ENCODE results near the gene OPTN. TPM values are rescaled to one million over a fixed set of nuclear protein-coding genes. Genes with fewer than 3 reads are reported as not detected.
"Not testable (repeated sequence)": the region's sequence is repeated elsewhere in the genome, so short reads cannot be mapped to it uniquely, and the experiment has no call there.

The OPTN gene
- 6.8 TPM for polyA plus RNA-seq (2013, experiment 1 of 2)
- polyA plus RNA-seq (2013, experiment 2 of 2), result 9.7 TPM

DNA sequence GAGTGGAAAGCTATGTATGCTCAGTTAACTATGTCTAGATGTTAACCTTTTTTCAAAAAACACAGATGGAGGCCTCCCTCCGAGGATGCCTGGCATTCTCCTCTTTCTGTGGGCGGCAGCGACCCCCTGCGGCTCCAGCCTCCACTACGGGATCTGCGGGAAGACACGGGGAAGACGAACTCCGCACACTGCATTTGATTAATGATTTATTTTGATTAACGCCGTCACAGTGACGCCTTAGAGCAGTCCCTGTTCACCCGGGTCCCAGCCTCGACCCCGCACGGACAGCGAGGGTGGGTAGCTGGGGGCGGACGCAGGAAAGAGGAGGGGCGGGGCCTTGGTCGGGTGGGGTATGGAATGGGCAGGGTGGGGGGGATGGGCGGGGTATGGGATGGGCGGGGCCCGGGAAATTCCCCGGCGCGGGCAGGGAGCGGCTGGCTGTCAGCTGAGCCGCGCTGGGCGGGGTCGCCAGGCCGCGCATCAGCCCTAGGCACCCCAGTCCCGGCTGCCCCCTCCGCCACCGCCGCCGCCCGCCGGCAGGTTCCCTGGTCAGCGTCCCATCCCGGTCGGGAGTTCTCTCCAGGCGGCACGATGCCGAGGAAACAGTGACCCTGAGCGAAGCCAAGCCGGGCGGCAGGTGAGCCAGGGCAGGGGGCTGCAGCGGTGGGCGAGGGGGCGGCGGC, at the start of gene OPTN:
TSS of gene OPTN (plus strand) at position 498 of the 683 bp plus-strand sequence. CDS start 8,960 bp downstream, outside the sequence.
- Histone ChIP-seq H3K4me1 (ENCODE audit: insufficient read depth, low read length) (no peaks in the 10 kb centered on the region), H3K9ac (ENCODE audit: low read depth, low read length) (peak within 1 kb of the TSS; percentile 60), H3K9me3 (ENCODE audit: insufficient read depth, low read depth, low read length) (no peaks in the 10 kb centered on the region), H3K36me3 (ENCODE audit: insufficient read depth, low read length) (no peaks in the 10 kb centered on the region), H3K27ac (ENCODE audit: low read depth, low read length) (peak within 1 kb of the TSS; percentile 68; the same call in 1 of the 2 replicates), H3K4me3 (ENCODE audit: low read length) (peak within 1 kb of the TSS; percentile 87), H3K27me3 (ENCODE audit: insufficient read depth, low read length) (peaks cover 9% of the 10 kb centered on the region)
- under 1% methylated on average over 54 of the region's 54 CpGs for WGBS

DNA sequence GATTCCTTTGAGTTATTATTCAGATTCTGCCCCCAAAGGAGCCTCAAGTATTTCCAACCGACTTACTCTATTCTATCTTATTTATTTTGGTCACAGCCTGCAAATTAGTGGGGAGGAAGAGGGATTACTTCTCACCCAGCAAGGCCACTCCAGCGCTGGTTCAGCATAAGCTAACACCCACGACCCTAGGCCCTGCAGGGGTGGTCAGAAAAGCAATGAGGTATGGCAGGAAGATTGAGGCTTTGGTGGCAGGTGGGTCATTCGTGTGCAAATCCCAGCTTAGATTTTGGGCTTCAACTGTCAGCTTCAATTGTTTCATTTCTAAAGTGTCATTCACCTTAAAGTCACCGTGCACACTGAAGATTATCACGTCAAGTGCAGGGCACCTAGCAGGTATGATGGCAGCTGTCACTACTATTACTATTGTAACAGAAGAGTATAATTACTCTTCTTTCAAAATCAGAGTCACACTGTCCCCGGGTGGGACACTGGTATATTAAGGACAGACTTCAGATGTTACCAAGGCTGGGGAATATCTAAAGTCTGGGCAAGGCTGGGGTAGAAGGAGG, 48.8 kb upstream of the OPTN start:
- 48% methylated on average over 6 of the region's 7 CpGs for WGBS
- H3K9ac ChIP-seq (ENCODE audit: low read depth, low read length), result no peak overlapping the region

DNA sequence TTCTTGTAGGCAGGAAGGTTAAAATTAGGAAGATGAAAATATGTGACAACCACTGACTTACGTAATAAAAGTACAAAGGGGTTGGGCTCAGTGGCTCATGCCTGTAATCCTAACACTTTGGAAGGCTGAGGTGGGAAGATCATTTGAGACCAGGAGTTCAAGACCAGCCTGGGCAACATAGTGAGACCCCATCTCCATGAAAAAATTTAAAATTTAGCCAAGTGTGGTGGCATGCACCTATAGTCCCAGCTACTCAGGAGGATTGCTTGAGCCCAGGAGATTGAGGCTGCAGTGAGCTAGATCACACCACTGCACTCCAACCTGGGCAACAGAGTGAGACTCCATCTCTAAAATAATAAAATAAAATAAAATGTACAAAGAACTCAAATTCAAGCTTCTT, 46.8 kb upstream of the OPTN start:
- not testable (repeated sequence) for H3K9ac ChIP-seq (ENCODE audit: low read depth, low read length); H3K4me1 ChIP-seq (ENCODE audit: insufficient read depth, low read length); H3K4me3 ChIP-seq (ENCODE audit: low read length); H3K36me3 ChIP-seq (ENCODE audit: insufficient read depth, low read length); H3K9me3 ChIP-seq (ENCODE audit: insufficient read depth, low read depth, low read length); H3K27ac ChIP-seq (ENCODE audit: low read depth, low read length); H3K27me3 ChIP-seq (ENCODE audit: insufficient read depth, low read length)
- WGBS, result 96% methylated on average over 1 of the region's 1 CpG

More for the DNA sequence above, 48.8 kb upstream of the OPTN start:
- Histone ChIP-seq H3K27ac (ENCODE audit: low read depth, low read length) (no peak overlapping the region), H3K4me1 (ENCODE audit: insufficient read depth, low read length) (peaks cover 19% of the 10 kb centered on the region), H3K27me3 (ENCODE audit: insufficient read depth, low read length) (no peaks in the 10 kb centered on the region), H3K9me3 (ENCODE audit: insufficient read depth, low read depth, low read length) (no peaks in the 10 kb centered on the region), H3K4me3 (ENCODE audit: low read length) (no peak overlapping the region), H3K36me3 (ENCODE audit: insufficient read depth, low read length) (no peaks in the 10 kb centered on the region)

DNA sequence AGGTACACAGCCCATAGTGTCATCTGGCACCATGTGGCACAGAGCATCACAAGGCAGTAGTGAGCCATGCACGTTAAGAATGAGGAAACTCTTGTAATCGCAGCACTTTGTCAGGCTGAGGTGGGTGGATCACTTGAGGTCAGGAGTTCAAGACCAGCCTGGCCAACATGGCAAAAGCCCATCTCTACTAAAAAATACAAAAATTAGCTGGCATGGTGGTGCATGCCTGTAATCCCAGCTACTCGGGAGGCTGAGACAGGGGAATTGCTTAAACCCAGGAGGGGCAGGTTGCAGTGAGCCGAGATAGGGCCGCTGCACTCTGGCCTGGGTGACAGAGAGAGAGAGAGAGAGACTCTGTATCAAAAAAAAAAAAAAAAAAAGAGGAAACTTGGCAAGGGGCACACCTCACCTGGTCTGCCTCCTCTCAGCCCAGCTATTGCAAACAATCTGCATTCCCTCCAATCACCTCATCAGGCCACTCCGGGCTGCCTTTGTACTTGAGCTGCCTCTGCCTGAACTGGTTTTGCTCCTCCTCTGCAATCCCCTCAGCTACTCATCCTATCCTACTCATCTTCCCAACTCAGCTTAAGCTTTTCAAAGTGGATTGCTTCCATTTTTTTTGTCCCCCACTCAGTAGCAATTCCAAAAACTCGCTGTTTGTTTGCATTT, 46.0 kb upstream of the OPTN start:
- Histone ChIP-seq H3K9me3 (ENCODE audit: insufficient read depth, low read depth, low read length) (no peaks in the 10 kb centered on the region), H3K36me3 (ENCODE audit: insufficient read depth, low read length) (no peaks in the 10 kb centered on the region), H3K9ac (ENCODE audit: low read depth, low read length) (no peak overlapping the region), H3K27me3 (ENCODE audit: insufficient read depth, low read length) (no peaks in the 10 kb centered on the region), H3K4me3 (ENCODE audit: low read length) (no peak overlapping the region), H3K4me1 (ENCODE audit: insufficient read depth, low read length) (peaks cover 6% of the 10 kb centered on the region; the same call in 1 of the 2 replicates), H3K27ac (ENCODE audit: low read depth, low read length) (no peak overlapping the region)
- 84% methylated on average over 6 of the region's 7 CpGs for WGBS

GRCh38 chr10:13054844-13055243, 45.1 kb upstream of the OPTN start:
- Histone ChIP-seq H3K9me3 (ENCODE audit: insufficient read depth, low read depth, low read length) (no peaks in the 10 kb centered on the region), H3K9ac (ENCODE audit: low read depth, low read length) (no peak overlapping the region), H3K27me3 (ENCODE audit: insufficient read depth, low read length) (no peaks in the 10 kb centered on the region), H3K36me3 (ENCODE audit: insufficient read depth, low read length) (no peaks in the 10 kb centered on the region), H3K4me1 (ENCODE audit: insufficient read depth, low read length) (peaks cover 3% of the 10 kb centered on the region; the same call in 1 of the 2 replicates), H3K4me3 (ENCODE audit: low read length) (no peak overlapping the region), H3K27ac (ENCODE audit: low read depth, low read length) (no peak overlapping the region)
- 85% methylated on average over 4 of the region's 4 CpGs for WGBS

GRCh38 chr10:13056456-13057077, 43.4 kb upstream of the OPTN start:
- no peaks in the 10 kb centered on the region for H3K36me3 ChIP-seq (ENCODE audit: insufficient read depth, low read length)
- H3K27me3 ChIP-seq (ENCODE audit: insufficient read depth, low read length), result no peaks in the 10 kb centered on the region
- H3K9me3 ChIP-seq (ENCODE audit: insufficient read depth, low read depth, low read length), result no peaks in the 10 kb centered on the region
- no peak overlapping the region for H3K27ac ChIP-seq (ENCODE audit: low read depth, low read length)
- WGBS, result 85% methylated on average over 7 of the region's 7 CpGs
- H3K4me1 ChIP-seq (ENCODE audit: insufficient read depth, low read length), result no peaks in the 10 kb centered on the region
- H3K4me3 ChIP-seq (ENCODE audit: low read length), result no peak overlapping the region
- H3K9ac ChIP-seq (ENCODE audit: low read depth, low read length), result no peak overlapping the region

- Histone ChIP-seq H3K27me3 (ENCODE audit: insufficient read depth, low read length) (no peaks in the 10 kb centered on the region), H3K27ac (ENCODE audit: low read depth, low read length) (no peak overlapping the region), H3K4me1 (ENCODE audit: insufficient read depth, low read length) (peaks cover 7% of the 10 kb centered on the region; the same call in 1 of the 2 replicates), H3K9me3 (ENCODE audit: insufficient read depth, low read depth, low read length) (no peaks in the 10 kb centered on the region), H3K36me3 (ENCODE audit: insufficient read depth, low read length) (no peaks in the 10 kb centered on the region), H3K4me3 (ENCODE audit: low read length) (no peak overlapping the region), H3K9ac (ENCODE audit: low read depth, low read length) (no peak overlapping the region)
- WGBS, result 98% methylated on average over 5 of the region's 5 CpGs
Measured at GRCh38 chr10:13062803-13063202, 37.2 kb upstream of the OPTN start.

DNA sequence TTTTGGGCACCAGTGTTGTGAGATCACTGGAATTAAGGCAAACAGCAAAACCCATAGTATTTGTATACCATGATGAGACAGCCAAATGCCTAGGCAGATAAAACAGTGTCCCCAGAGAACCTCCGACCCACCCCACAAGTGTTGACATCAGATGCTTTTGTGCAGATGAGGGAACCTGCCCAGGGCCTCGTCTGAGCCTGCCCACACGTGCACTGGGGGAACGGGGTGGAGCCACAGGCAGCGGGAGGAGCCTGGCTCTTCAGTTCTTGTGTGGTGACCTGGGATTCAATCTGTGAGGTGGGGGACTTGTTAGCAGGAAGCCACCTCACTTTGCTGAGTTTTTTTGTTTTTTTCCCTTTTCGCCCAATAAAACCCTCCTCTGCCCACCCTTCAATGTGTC, 33.4 kb upstream of the OPTN start:
- H3K27ac ChIP-seq (ENCODE audit: low read depth, low read length), result no peak overlapping the region
- H3K4me3 ChIP-seq (ENCODE audit: low read length), result no peak overlapping the region
- H3K4me1 ChIP-seq (ENCODE audit: insufficient read depth, low read length), result peaks cover 7% of the 10 kb centered on the region; the same call in 1 of the 2 replicates
- WGBS, result 82% methylated on average over 6 of the region's 6 CpGs
- no peak overlapping the region for H3K9ac ChIP-seq (ENCODE audit: low read depth, low read length)
- H3K9me3 ChIP-seq (ENCODE audit: insufficient read depth, low read depth, low read length), result peaks cover 3% of the 10 kb centered on the region; the same call in 1 of the 2 replicates
- no peaks in the 10 kb centered on the region for H3K36me3 ChIP-seq (ENCODE audit: insufficient read depth, low read length)
- no peaks in the 10 kb centered on the region for H3K27me3 ChIP-seq (ENCODE audit: insufficient read depth, low read length)

DNA sequence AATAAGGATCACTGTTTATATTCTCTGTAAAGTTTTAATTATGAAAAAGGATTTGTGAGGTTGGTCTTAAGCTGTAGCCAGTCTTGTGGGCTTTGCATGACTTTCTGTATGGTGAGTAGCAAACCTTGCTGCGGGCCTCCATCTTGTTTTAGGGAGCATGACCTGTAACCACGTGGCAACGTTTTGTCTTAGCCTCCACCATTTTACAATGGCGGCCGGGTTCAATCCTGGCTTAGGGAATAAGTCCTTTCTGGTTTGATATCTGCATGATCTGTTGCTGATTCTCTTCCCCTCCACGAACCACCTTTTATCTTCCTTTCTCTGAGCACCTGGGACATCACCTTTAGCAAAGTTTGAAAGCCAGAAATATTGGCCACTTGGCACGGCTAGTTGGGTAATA, 32.5 kb upstream of the OPTN start:
- Histone ChIP-seq H3K4me3 (ENCODE audit: low read length) (no peak overlapping the region), H3K36me3 (ENCODE audit: insufficient read depth, low read length) (no peaks in the 10 kb centered on the region), H3K27ac (ENCODE audit: low read depth, low read length) (no peak overlapping the region), H3K9ac (ENCODE audit: low read depth, low read length) (no peak overlapping the region), H3K9me3 (ENCODE audit: insufficient read depth, low read depth, low read length) (peaks cover 7% of the 10 kb centered on the region), H3K4me1 (ENCODE audit: insufficient read depth, low read length) (peaks cover 7% of the 10 kb centered on the region; the same call in 1 of the 2 replicates), H3K27me3 (ENCODE audit: insufficient read depth, low read length) (no peaks in the 10 kb centered on the region)
- WGBS, result 89% methylated on average over 7 of the region's 7 CpGs

GRCh38 chr10:13068071-13068470, 31.9 kb upstream of the OPTN start:
- H3K36me3 ChIP-seq (ENCODE audit: insufficient read depth, low read length), result no peaks in the 10 kb centered on the region
- no peak overlapping the region for H3K4me3 ChIP-seq (ENCODE audit: low read length)
- WGBS, result 76% methylated on average over 5 of the region's 5 CpGs
- H3K9ac ChIP-seq (ENCODE audit: low read depth, low read length), result no peak overlapping the region
- peaks cover 7% of the 10 kb centered on the region; the same call in 1 of the 2 replicates for H3K4me1 ChIP-seq (ENCODE audit: insufficient read depth, low read length)
- no peaks in the 10 kb centered on the region for H3K27me3 ChIP-seq (ENCODE audit: insufficient read depth, low read length)
- no peak overlapping the region for H3K27ac ChIP-seq (ENCODE audit: low read depth, low read length)
- peaks cover 7% of the 10 kb centered on the region for H3K9me3 ChIP-seq (ENCODE audit: insufficient read depth, low read depth, low read length)

- Histone ChIP-seq H3K9ac (ENCODE audit: low read depth, low read length) (no peak overlapping the region), H3K9me3 (ENCODE audit: insufficient read depth, low read depth, low read length) (peaks cover 7% of the 10 kb centered on the region), H3K36me3 (ENCODE audit: insufficient read depth, low read length) (no peaks in the 10 kb centered on the region), H3K27ac (ENCODE audit: low read depth, low read length) (no peak overlapping the region), H3K4me1 (ENCODE audit: insufficient read depth, low read length) (peaks cover 7% of the 10 kb centered on the region; the same call in 1 of the 2 replicates), H3K27me3 (ENCODE audit: insufficient read depth, low read length) (no peaks in the 10 kb centered on the region), H3K4me3 (ENCODE audit: low read length) (no peak overlapping the region)
- WGBS, result 96% methylated on average over 1 of the region's 2 CpGs
Measured at GRCh38 chr10:13068484-13068883, 31.5 kb upstream of the OPTN start.

All from HUES64 (cell line).